DOHH2 (cell line): ENCODE measurements around the gene CYBA.

Experiments
- H3F3A ChIP-seq: fragments of 200-600 bp; sonication (generic), shearing (Covaris generic); 2 replicates; pipeline ENCODE4 v1.6.0; 2016; ENCODE audit warnings: antibody characterized with exemption, mild to moderate bottlenecking; ENCODE audit not compliant: control insufficient read depth, insufficient read depth
- H3K27ac ChIP-seq: fragments of 200-600 bp; sonication (generic); 2 replicates; pipeline ENCODE4 v1.5.1; 2014; ENCODE audit warnings: low read depth, mild to moderate bottlenecking, low read length, moderate library complexity
- H3K27me3 ChIP-seq: fragments of 200-600 bp; sonication (generic); 2 replicates; pipeline ENCODE4 v1.6.1; 2014; ENCODE audit warnings: mild to moderate bottlenecking, low read length, mixed read lengths; ENCODE audit not compliant: control insufficient read depth
- H3K36me3 ChIP-seq: fragments of 200-600 bp; sonication (generic); 2 replicates; pipeline ENCODE4 v1.6.1; 2014; ENCODE audit warnings: mild to moderate bottlenecking, low read length, moderate library complexity, mixed read lengths; ENCODE audit not compliant: control insufficient read depth
- H3K4me1 ChIP-seq: fragments of 200-600 bp; sonication (generic); 2 replicates; pipeline ENCODE4 v1.6.1; 2014; ENCODE audit warnings: mild to moderate bottlenecking, low read length, mixed read lengths; ENCODE audit not compliant: control insufficient read depth
- H3K4me2 ChIP-seq: fragments of 200-600 bp; sonication (generic); 2 replicates; pipeline ENCODE4 v1.6.0; 2014; ENCODE audit warnings: mild to moderate bottlenecking, low read length, moderate library complexity
- H3K4me3 ChIP-seq: fragments of 200-600 bp; sonication (generic); 2 replicates; pipeline ENCODE4 v1.5.1; 2014; ENCODE audit warnings: mild to moderate bottlenecking, low read length, mixed read lengths
- H3K79me2 ChIP-seq: fragments of 200-600 bp; sonication (generic); 2 replicates; pipeline ENCODE4 v1.6.1; 2014; ENCODE audit warnings: mild to moderate bottlenecking, low read length, mixed read lengths; ENCODE audit not compliant: control insufficient read depth
- H3K9me2 ChIP-seq: fragments of 200-600 bp; sonication (generic); replicated peaks from 2 replicates; pipeline ENCODE4 v1.6.1; 2014; ENCODE audit warnings: mild to moderate bottlenecking, low read length, mixed read lengths; ENCODE audit not compliant: control insufficient read depth
- H3K9me3 ChIP-seq: fragments of 200-600 bp; sonication (generic); 2 replicates; pipeline ENCODE4 v1.6.1; 2014; ENCODE audit warnings: antibody characterized with exemption, low read length, mixed read lengths; ENCODE audit not compliant: control insufficient read depth, insufficient read depth
- H4K20me1 ChIP-seq: fragments of 200-600 bp; sonication (generic); 2 replicates; pipeline ENCODE4 v1.6.0; 2014; ENCODE audit warnings: low read depth, mild to moderate bottlenecking, antibody characterized with exemption, low read length, moderate library complexity; ENCODE audit not compliant: control insufficient read depth, insufficient read depth
- EZH2phosphoT487 ChIP-seq: fragments of 200-600 bp; sonication (generic); IDR thresholded peaks from 2 replicates; pipeline ENCODE4 v1.6.1; 2017; ENCODE audit warnings: borderline replicate concordance, mild to moderate bottlenecking, antibody characterized with exemption, low read length, moderate library complexity, mixed read lengths
- TF ChIP-seq, protein P1 (sequence below): fragments of 200-600 bp; sonication (generic); IDR thresholded peaks from one replicate; pipeline ENCODE4 v1.5.1; 2014; ENCODE audit warnings: antibody characterized with exemption, mild to moderate bottlenecking, low read depth, low read length; ENCODE audit not compliant: poor library complexity, severe bottlenecking

The CYBA gene

GRCh38 chr16:88624977-88625576, 25.8 kb downstream of the CYBA start:
- no peaks in the 10 kb centered on the region; the same call in 1 of the 2 replicates for H4K20me1 ChIP-seq
- H3K27ac ChIP-seq: no peak overlapping the region
- peaks cover 2% of the 10 kb centered on the region for H3K79me2 ChIP-seq
- no peaks in the 10 kb centered on the region for H3F3A ChIP-seq
- no peaks in the 10 kb centered on the region for H3K4me1 ChIP-seq
- H3K36me3 ChIP-seq: peaks cover 74% of the 10 kb centered on the region
- H3K27me3 ChIP-seq: no peaks in the 10 kb centered on the region
- no peak overlapping the region for H3K4me2 ChIP-seq
- no peak overlapping the region for H3K4me3 ChIP-seq
- no peaks in the 10 kb centered on the region for H3K9me2 ChIP-seq
- TF ChIP-seq, protein P1, sequence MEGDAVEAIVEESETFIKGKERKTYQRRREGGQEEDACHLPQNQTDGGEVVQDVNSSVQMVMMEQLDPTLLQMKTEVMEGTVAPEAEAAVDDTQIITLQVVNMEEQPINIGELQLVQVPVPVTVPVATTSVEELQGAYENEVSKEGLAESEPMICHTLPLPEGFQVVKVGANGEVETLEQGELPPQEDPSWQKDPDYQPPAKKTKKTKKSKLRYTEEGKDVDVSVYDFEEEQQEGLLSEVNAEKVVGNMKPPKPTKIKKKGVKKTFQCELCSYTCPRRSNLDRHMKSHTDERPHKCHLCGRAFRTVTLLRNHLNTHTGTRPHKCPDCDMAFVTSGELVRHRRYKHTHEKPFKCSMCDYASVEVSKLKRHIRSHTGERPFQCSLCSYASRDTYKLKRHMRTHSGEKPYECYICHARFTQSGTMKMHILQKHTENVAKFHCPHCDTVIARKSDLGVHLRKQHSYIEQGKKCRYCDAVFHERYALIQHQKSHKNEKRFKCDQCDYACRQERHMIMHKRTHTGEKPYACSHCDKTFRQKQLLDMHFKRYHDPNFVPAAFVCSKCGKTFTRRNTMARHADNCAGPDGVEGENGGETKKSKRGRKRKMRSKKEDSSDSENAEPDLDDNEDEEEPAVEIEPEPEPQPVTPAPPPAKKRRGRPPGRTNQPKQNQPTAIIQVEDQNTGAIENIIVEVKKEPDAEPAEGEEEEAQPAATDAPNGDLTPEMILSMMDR: no peak
- no peak for TF ChIP-seq EZH2phosphoT487
- H3K9me3 ChIP-seq: no peaks in the 10 kb centered on the region

DNA sequence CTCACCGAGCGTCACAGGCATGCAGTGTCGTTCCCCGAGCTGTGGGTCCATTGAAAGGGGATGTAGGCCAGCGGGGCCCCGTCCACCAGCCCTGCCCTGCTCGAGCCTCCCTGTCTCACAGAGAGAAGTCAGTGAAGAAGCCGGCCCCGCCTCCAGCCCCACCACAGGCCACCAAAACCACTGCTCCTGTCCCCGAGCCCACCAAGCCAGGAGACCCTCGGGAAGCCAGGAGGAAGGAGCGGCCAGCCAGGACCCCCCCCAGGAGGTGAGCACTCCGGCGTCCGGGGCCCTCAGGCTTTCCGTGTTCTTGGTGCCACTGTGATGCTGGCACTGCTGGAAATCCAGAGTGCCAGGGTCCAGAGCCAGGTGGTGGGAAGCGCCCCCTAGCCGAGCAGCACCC, 26.4 kb downstream of the CYBA start:
- Histone ChIP-seq H3F3A (no peaks in the 10 kb centered on the region), H3K4me3 (no peak overlapping the region), H3K9me2 (no peaks in the 10 kb centered on the region), H3K27me3 (no peaks in the 10 kb centered on the region), H3K4me1 (no peaks in the 10 kb centered on the region), H3K27ac (no peak overlapping the region), H3K9me3 (no peaks in the 10 kb centered on the region), H3K79me2 (peaks cover 8% of the 10 kb centered on the region), H3K4me2 (no peak overlapping the region), H4K20me1 (no peaks in the 10 kb centered on the region; the same call in 1 of the 2 replicates), H3K36me3 (peaks cover 74% of the 10 kb centered on the region)
- TF ChIP-seq, protein P1: no peak
- TF ChIP-seq EZH2phosphoT487: no peak

DNA sequence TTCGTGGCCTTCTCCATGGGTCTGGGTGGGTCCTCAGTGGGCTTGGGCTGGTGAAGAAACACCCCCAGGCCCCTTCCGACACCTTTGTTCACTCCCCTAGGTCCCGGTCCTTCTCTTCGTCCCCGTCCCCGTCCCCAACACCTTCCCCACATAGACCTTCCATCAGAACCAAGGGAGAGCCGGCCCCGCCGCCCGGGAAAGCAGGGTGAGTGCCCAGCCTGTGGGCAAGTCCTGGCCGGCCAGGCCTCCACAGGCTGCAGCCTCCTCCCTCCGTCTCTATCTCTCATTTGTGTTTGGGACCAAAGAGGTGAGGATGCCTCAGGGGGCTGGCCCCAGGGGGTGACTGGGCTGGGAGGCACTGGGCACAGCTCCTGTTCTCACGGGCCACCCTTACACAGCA, 27.0 kb downstream of the CYBA start:
- Histone ChIP-seq H4K20me1 (no peaks in the 10 kb centered on the region; the same call in 1 of the 2 replicates), H3K4me2 (no peak overlapping the region), H3K79me2 (peaks cover 14% of the 10 kb centered on the region), H3K4me3 (no peak overlapping the region), H3K9me2 (no peaks in the 10 kb centered on the region), H3K36me3 (peaks cover 76% of the 10 kb centered on the region), H3K27me3 (no peaks in the 10 kb centered on the region), H3K9me3 (no peaks in the 10 kb centered on the region), H3F3A (no peaks in the 10 kb centered on the region), H3K4me1 (no peaks in the 10 kb centered on the region), H3K27ac (no peak overlapping the region)
- no peak for TF ChIP-seq EZH2phosphoT487
- TF ChIP-seq, protein P1: no peak
